ENCODE measurements around the gene ENHO. TPM values are rescaled to one million over a fixed set of nuclear protein-coding genes. Genes with fewer than 3 reads are reported as not detected.
A peak's percentile ranks its signal among the peaks of the same experiment; 100 is the strongest.

The ENHO gene
- total RNA-seq, 4 donors from 2014 or later, result 0.65 to 4.0 (median 2.7) TPM

GRCh38 chr9:34552986-34553385, 30.2 kb upstream of the ENHO start:
- Histone ChIP-seq H3K4me3 (no peak overlapping the region), H3K9me3 (no peaks in the 10 kb centered on the region), H3K27me3 (peaks cover 12% of the 10 kb centered on the region), H3K4me1 (no peaks in the 10 kb centered on the region), H3K27ac (no peak overlapping the region), H3K36me3 (no peaks in the 10 kb centered on the region)
- DNase-seq (ENCODE audit: low spot score in 2 of 2), result peak in 1 of 2 donors; percentile 40
- 100% methylated on average over 2 of the region's 2 CpGs for WGBS
- no peak for TF ChIP-seq POLR2AphosphoS5 (IDR thresholded peaks at IDR 0.05)
- TF ChIP-seq CTCF (IDR thresholded peaks at IDR 0.05), result no peak
- TF ChIP-seq EP300 (IDR thresholded peaks at IDR 0.05), result no peak

GRCh38 chr9:34552606-34552981, 29.8 kb upstream of the ENHO start:
- WGBS, result 91% methylated on average over 13 of the region's 13 CpGs

GRCh38 chr9:34551751-34552605, 29.2 kb upstream of the ENHO start:
- no peak for TF ChIP-seq POLR2A (IDR thresholded peaks at IDR 0.05)
- TF ChIP-seq EP300 (IDR thresholded peaks at IDR 0.05), result no peak
- TF ChIP-seq CTCF (IDR thresholded peaks at IDR 0.05), result no peak
- no peak for TF ChIP-seq POLR2AphosphoS5 (IDR thresholded peaks at IDR 0.05)
- H3K27ac ChIP-seq, result no peak overlapping the region
- 87% methylated on average over 7 of the region's 20 CpGs for WGBS
- H3K4me1 ChIP-seq, result peaks cover 10% of the 10 kb centered on the region
- no peak overlapping the region for H3K4me3 ChIP-seq
- H3K9me3 ChIP-seq, result no peaks in the 10 kb centered on the region
- peaks cover 4% of the 10 kb centered on the region for H3K27me3 ChIP-seq
- DNase-seq (ENCODE audit: low spot score in 2 of 2), result peak in 1 of 2 donors; percentile 57
- H3K36me3 ChIP-seq, result no peaks in the 10 kb centered on the region

More at GRCh38 chr9:34552606-34552981, 29.8 kb upstream of the ENHO start:
- Histone ChIP-seq H3K4me1 (peaks cover 4% of the 10 kb centered on the region), H3K4me3 (no peak overlapping the region), H3K36me3 (no peaks in the 10 kb centered on the region), H3K27me3 (peaks cover 9% of the 10 kb centered on the region), H3K9me3 (no peaks in the 10 kb centered on the region), H3K27ac (no peak overlapping the region)
- TF ChIP-seq CTCF (IDR thresholded peaks at IDR 0.05) (no peak), EP300 (IDR thresholded peaks at IDR 0.05) (no peak), POLR2AphosphoS5 (IDR thresholded peaks at IDR 0.05) (no peak), POLR2A (IDR thresholded peaks at IDR 0.05) (no peak)
- DNase-seq (ENCODE audit: low spot score in 2 of 2), result peak in 1 of 2 donors; percentile 49

GRCh38 chr9:34550681-34551270, 28.0 kb upstream of the ENHO start:
- Histone ChIP-seq H3K4me1 (peaks cover 17% of the 10 kb centered on the region), H3K27ac (no peak overlapping the region), H3K4me3 (no peak overlapping the region), H3K27me3 (peaks cover 5% of the 10 kb centered on the region), H3K9me3 (no peaks in the 10 kb centered on the region), H3K36me3 (no peaks in the 10 kb centered on the region)
- 94% methylated on average over 3 of the region's 5 CpGs for WGBS
- no peak for TF ChIP-seq CTCF (IDR thresholded peaks at IDR 0.05)
- no peak for TF ChIP-seq EP300 (IDR thresholded peaks at IDR 0.05)
- TF ChIP-seq POLR2A (IDR thresholded peaks at IDR 0.05), result no peak
- TF ChIP-seq POLR2AphosphoS5 (IDR thresholded peaks at IDR 0.05), result no peak
- no peak for DNase-seq (ENCODE audit: low spot score in 2 of 2)

GRCh38 chr9:34550016-34550680, 27.4 kb upstream of the ENHO start:
- H3K27me3 ChIP-seq, result peaks cover 5% of the 10 kb centered on the region
- WGBS, result 89% methylated on average over 9 of the region's 12 CpGs
- DNase-seq (ENCODE audit: low spot score in 2 of 2), result no peak
- no peak overlapping the region for H3K4me3 ChIP-seq
- H3K27ac ChIP-seq, result no peak overlapping the region
- TF ChIP-seq POLR2AphosphoS5 (IDR thresholded peaks at IDR 0.05) (no peak), POLR2A (IDR thresholded peaks at IDR 0.05) (no peak), CTCF (IDR thresholded peaks at IDR 0.05) (no peak), EP300 (IDR thresholded peaks at IDR 0.05) (no peak)
- peaks cover 17% of the 10 kb centered on the region for H3K4me1 ChIP-seq
- H3K9me3 ChIP-seq, result no peaks in the 10 kb centered on the region
- H3K36me3 ChIP-seq, result no peaks in the 10 kb centered on the region

Data from suprapubic skin (tissue), 4 donors.